ENCODE data around the gene INKA2. TPM values are rescaled to one million over a fixed set of nuclear protein-coding genes. Genes with fewer than 3 reads are reported as not detected.

Gene INKA2
- polyA plus RNA-seq, 1 of the 3 experiments (the other 2 are of a cell fraction) = 1.1 TPM

DNA sequence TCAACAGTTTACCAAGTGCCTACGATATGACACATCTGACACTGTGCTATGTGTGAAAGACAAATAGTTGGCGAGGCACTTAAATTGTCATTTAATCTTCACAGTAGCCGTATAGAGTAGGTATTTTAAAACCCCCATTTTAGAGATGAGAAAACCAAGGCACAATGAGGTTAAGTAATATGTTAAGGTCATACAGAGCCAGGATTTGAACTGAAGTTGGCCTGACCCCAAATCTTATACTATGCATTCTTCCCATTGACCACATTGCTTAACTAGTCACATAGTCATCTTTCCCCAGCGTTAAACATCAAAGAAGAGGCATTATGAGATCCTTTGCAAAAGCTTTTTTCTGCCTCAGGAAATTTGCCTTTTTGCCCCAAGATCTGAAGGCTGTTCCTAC lies 3.9 kb downstream of the INKA2 start:
- 92% methylated on average over 4 of the region's 4 CpGs for WGBS (ENCODE audit: low lambda C conversion rate)
- no peak overlapping the region for H3K4me2 ChIP-seq
- H3K4me3 ChIP-seq (ENCODE audit: low read depth in 2 of 2, low read length in 1 of 2) = no peak overlapping the region
- H3F3A ChIP-seq (replicated peaks; ENCODE audit: insufficient read depth) = peaks cover 6% of the 10 kb centered on the region
- H4K20me1 ChIP-seq (ENCODE audit: insufficient read depth) = no peaks in the 10 kb centered on the region
- H3K27me3 ChIP-seq (ENCODE audit: insufficient read depth) = no peaks in the 10 kb centered on the region
- CTCF ChIA-PET = interaction anchor here (1.0 to 1.8 kb wide), 3 partner anchors 12 to 635 kb away, joined by 3 to 9 read pairs (median 4); no protein-coding TSS in a partner anchor
- no peak overlapping the region for H3K27ac ChIP-seq (ENCODE audit: low read depth in 2 of 2, low read length in 1 of 2)
- H3K9me3 ChIP-seq = no peaks in the 10 kb centered on the region
- TF ChIP-seq USF2 (IDR thresholded peaks at IDR 0.05; ENCODE audit: borderline replicate concordance, low read depth, low read length) (no peak), NFIC (IDR thresholded peaks at IDR 0.05; ENCODE audit: borderline replicate concordance) (no peak), RAD21 (IDR thresholded peaks at IDR 0.05; ENCODE audit: low read length) (no peak), FOXJ3 (CRISPR knock-in tag; IDR thresholded peaks at IDR 0.05) (no peak), POLR2AphosphoS5 (IDR thresholded peaks at IDR 0.05; ENCODE audit: low read depth, low read length) (no peak), PBX3 (IDR thresholded peaks at IDR 0.05) (no peak), ELF1 (IDR thresholded peaks at IDR 0.05) (no peak), CHD2 (IDR thresholded peaks at IDR 0.05; ENCODE audit: low read length, partially characterized antibody) (no peak), RXRA (IDR thresholded peaks at IDR 0.05; ENCODE audit: borderline replicate concordance, low read depth) (no peak), RCOR1 (IDR thresholded peaks at IDR 0.05; ENCODE audit: low read length) (no peak), EP300 (IDR thresholded peaks at IDR 0.05; ENCODE audit: borderline replicate concordance in 1 of 2, low read depth in 1 of 2, low read length in 1 of 2) (no peak)
- TF ChIP-seq, protein P1, sequence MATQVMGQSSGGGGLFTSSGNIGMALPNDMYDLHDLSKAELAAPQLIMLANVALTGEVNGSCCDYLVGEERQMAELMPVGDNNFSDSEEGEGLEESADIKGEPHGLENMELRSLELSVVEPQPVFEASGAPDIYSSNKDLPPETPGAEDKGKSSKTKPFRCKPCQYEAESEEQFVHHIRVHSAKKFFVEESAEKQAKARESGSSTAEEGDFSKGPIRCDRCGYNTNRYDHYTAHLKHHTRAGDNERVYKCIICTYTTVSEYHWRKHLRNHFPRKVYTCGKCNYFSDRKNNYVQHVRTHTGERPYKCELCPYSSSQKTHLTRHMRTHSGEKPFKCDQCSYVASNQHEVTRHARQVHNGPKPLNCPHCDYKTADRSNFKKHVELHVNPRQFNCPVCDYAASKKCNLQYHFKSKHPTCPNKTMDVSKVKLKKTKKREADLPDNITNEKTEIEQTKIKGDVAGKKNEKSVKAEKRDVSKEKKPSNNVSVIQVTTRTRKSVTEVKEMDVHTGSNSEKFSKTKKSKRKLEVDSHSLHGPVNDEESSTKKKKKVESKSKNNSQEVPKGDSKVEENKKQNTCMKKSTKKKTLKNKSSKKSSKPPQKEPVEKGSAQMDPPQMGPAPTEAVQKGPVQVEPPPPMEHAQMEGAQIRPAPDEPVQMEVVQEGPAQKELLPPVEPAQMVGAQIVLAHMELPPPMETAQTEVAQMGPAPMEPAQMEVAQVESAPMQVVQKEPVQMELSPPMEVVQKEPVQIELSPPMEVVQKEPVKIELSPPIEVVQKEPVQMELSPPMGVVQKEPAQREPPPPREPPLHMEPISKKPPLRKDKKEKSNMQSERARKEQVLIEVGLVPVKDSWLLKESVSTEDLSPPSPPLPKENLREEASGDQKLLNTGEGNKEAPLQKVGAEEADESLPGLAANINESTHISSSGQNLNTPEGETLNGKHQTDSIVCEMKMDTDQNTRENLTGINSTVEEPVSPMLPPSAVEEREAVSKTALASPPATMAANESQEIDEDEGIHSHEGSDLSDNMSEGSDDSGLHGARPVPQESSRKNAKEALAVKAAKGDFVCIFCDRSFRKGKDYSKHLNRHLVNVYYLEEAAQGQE (IDR thresholded peaks at IDR 0.05; ENCODE audit: low read depth, low read length) = no peak
- TF ChIP-seq, protein P2, sequence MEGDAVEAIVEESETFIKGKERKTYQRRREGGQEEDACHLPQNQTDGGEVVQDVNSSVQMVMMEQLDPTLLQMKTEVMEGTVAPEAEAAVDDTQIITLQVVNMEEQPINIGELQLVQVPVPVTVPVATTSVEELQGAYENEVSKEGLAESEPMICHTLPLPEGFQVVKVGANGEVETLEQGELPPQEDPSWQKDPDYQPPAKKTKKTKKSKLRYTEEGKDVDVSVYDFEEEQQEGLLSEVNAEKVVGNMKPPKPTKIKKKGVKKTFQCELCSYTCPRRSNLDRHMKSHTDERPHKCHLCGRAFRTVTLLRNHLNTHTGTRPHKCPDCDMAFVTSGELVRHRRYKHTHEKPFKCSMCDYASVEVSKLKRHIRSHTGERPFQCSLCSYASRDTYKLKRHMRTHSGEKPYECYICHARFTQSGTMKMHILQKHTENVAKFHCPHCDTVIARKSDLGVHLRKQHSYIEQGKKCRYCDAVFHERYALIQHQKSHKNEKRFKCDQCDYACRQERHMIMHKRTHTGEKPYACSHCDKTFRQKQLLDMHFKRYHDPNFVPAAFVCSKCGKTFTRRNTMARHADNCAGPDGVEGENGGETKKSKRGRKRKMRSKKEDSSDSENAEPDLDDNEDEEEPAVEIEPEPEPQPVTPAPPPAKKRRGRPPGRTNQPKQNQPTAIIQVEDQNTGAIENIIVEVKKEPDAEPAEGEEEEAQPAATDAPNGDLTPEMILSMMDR (IDR thresholded peaks at IDR 0.05) = no peak
- no peak overlapping the region for H3K9ac ChIP-seq
- peaks cover 8 to 15% of the 10 kb centered on the region in 2 experiments; a peak in 3 of 4 replicates for H3K4me1 ChIP-seq (ENCODE audit: control insufficient read depth in 1 of 2, insufficient read depth in 2 of 2, low read depth in 1 of 2, low read length in 1 of 2)
- POLR2A ChIA-PET = no interaction called here
- no peaks in the 10 kb centered on the region for H3K79me2 ChIP-seq (ENCODE audit: insufficient read depth)
- DNase-seq = no peak
- H2AFZ ChIP-seq (ENCODE audit: low read depth) = no peak overlapping the region
- no peaks in the 10 kb centered on the region for H3K9me2 ChIP-seq
- no peaks in the 10 kb centered on the region for H3K36me3 ChIP-seq (replicated peaks in 1 of 2; ENCODE audit: control insufficient read depth in 1 of 2, insufficient read depth in 2 of 2, low read length in 1 of 2)
